ENCODE data around the gene LAMA2. TPM values are rescaled to one million over a fixed set of nuclear protein-coding genes. Genes with fewer than 3 reads are reported as not detected.

Gene LAMA2
- total RNA-seq, 1 donor from 2014 or later = 54.0 TPM

GRCh38 chr6:129516005-129516404, 633.1 kb downstream of the LAMA2 start:
- TF ChIP-seq, protein P1, sequence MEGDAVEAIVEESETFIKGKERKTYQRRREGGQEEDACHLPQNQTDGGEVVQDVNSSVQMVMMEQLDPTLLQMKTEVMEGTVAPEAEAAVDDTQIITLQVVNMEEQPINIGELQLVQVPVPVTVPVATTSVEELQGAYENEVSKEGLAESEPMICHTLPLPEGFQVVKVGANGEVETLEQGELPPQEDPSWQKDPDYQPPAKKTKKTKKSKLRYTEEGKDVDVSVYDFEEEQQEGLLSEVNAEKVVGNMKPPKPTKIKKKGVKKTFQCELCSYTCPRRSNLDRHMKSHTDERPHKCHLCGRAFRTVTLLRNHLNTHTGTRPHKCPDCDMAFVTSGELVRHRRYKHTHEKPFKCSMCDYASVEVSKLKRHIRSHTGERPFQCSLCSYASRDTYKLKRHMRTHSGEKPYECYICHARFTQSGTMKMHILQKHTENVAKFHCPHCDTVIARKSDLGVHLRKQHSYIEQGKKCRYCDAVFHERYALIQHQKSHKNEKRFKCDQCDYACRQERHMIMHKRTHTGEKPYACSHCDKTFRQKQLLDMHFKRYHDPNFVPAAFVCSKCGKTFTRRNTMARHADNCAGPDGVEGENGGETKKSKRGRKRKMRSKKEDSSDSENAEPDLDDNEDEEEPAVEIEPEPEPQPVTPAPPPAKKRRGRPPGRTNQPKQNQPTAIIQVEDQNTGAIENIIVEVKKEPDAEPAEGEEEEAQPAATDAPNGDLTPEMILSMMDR (conservative IDR thresholded peaks at IDR 0.05) = no peak
- no peaks in the 10 kb centered on the region for H3K9me3 Mint-ChIP-seq
- peaks cover 24% of the 10 kb centered on the region for H3K4me1 Mint-ChIP-seq (ENCODE audit: unreplicated experiment)
- DNase-seq (ENCODE audit: extremely low spot score, unreplicated experiment) = no peak
- H3K36me3 Mint-ChIP-seq = peaks cover 7% of the 10 kb centered on the region
- H3K27me3 Mint-ChIP-seq = no peaks in the 10 kb centered on the region
- H3K4me3 Mint-ChIP-seq = no peak overlapping the region
- no peak overlapping the region for H3K27ac Mint-ChIP-seq

- DNase-seq (ENCODE audit: extremely low spot score, unreplicated experiment) = no peak
- H3K4me1 Mint-ChIP-seq (ENCODE audit: unreplicated experiment) = peaks cover 19% of the 10 kb centered on the region
- peaks cover 7% of the 10 kb centered on the region for H3K36me3 Mint-ChIP-seq
- no peak overlapping the region for H3K4me3 Mint-ChIP-seq
- no peak overlapping the region for H3K27ac Mint-ChIP-seq
- TF ChIP-seq, protein P1 (conservative IDR thresholded peaks at IDR 0.05) = no peak
- H3K9me3 Mint-ChIP-seq = no peaks in the 10 kb centered on the region
- no peaks in the 10 kb centered on the region for H3K27me3 Mint-ChIP-seq
Measured at GRCh38 chr6:129516787-129517186, 633.8 kb downstream of the LAMA2 start.

- no peak for DNase-seq (ENCODE audit: extremely low spot score, unreplicated experiment)
- peaks cover 2% of the 10 kb centered on the region for H3K36me3 Mint-ChIP-seq
- peaks cover 15% of the 10 kb centered on the region for H3K4me1 Mint-ChIP-seq (ENCODE audit: unreplicated experiment)
Measured at GRCh38 chr6:129517288-129517687, 634.4 kb downstream of the LAMA2 start.

DNA sequence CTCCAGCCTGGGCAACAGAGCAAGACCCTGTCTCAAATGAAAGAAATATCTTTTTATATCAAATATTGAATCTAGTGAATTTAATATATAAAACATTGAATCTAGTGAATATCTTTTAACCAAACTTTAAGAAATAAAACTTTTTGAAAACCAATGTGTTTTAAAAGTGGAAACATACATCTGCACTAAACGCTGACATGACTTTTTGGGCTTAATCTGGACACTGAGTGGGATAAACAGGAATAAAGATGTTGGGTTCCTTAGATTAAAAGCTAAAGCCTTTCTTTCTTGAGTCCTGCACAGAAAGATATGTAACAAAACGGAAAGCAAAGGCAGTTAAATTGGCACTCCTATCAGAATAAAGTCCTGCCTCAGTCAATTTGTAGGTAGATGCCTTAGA, 636.8 kb downstream of the LAMA2 start:
- Mint-ChIP-seq H3K27ac (no peak overlapping the region), H3K4me3 (no peak overlapping the region), H3K36me3 (no peaks in the 10 kb centered on the region), H3K9me3 (no peaks in the 10 kb centered on the region), H3K4me1 (ENCODE audit: unreplicated experiment) (no peaks in the 10 kb centered on the region), H3K27me3 (no peaks in the 10 kb centered on the region)
- no peak for DNase-seq (ENCODE audit: extremely low spot score, unreplicated experiment)
- TF ChIP-seq, protein P1 (conservative IDR thresholded peaks at IDR 0.05) = no peak

More at GRCh38 chr6:129517288-129517687, 634.4 kb downstream of the LAMA2 start:
- no peaks in the 10 kb centered on the region for H3K9me3 Mint-ChIP-seq
- TF ChIP-seq, protein P1 (conservative IDR thresholded peaks at IDR 0.05) = no peak
- H3K27me3 Mint-ChIP-seq = no peaks in the 10 kb centered on the region
- H3K4me3 Mint-ChIP-seq = no peak overlapping the region
- H3K27ac Mint-ChIP-seq = no peak overlapping the region

- Mint-ChIP-seq H3K36me3 (no peaks in the 10 kb centered on the region), H3K4me1 (ENCODE audit: unreplicated experiment) (no peaks in the 10 kb centered on the region), H3K27ac (no peak overlapping the region), H3K9me3 (peaks cover 5% of the 10 kb centered on the region), H3K4me3 (no peak overlapping the region), H3K27me3 (no peaks in the 10 kb centered on the region)
- no peak for DNase-seq (ENCODE audit: extremely low spot score, unreplicated experiment)
- TF ChIP-seq, protein P1 (conservative IDR thresholded peaks at IDR 0.05) = no peak
Measured at GRCh38 chr6:129521946-129522345, 639.0 kb downstream of the LAMA2 start.

DNA sequence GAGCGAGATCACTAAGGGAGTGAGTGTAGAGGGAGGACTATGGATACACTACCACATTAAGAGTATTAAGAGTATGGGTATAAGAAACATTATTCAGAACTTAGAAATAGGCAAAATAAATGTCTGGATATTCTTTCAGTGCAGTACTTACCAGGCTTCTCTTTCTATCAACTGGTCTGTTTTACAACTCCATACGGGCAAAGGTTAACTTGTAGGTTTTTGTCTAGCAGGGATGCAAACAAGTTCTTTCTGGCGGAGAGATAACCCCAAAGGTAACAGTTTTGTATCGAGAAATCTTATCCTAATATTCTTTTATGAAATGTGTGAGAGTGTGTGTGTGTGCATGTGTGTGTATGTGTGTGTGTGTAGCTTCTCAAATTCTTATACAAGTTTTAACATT, 640.9 kb downstream of the LAMA2 start:
- H3K27me3 Mint-ChIP-seq = no peaks in the 10 kb centered on the region
- H3K9me3 Mint-ChIP-seq = peaks cover 5% of the 10 kb centered on the region
- TF ChIP-seq, protein P1 (conservative IDR thresholded peaks at IDR 0.05) = no peak
- no peak overlapping the region for H3K27ac Mint-ChIP-seq
- DNase-seq (ENCODE audit: extremely low spot score, unreplicated experiment) = no peak
- H3K4me3 Mint-ChIP-seq = no peak overlapping the region
- H3K36me3 Mint-ChIP-seq = no peaks in the 10 kb centered on the region
- H3K4me1 Mint-ChIP-seq (ENCODE audit: unreplicated experiment) = no peaks in the 10 kb centered on the region

Measured in type B pancreatic cell (in vitro differentiated cells).